ENCODE measurements around the gene ARHGEF18.
"Not testable (repeated sequence)": the region's sequence is repeated elsewhere in the genome, so short reads cannot be mapped to it uniquely, and the experiment has no call there.

The ARHGEF18 gene

DNA sequence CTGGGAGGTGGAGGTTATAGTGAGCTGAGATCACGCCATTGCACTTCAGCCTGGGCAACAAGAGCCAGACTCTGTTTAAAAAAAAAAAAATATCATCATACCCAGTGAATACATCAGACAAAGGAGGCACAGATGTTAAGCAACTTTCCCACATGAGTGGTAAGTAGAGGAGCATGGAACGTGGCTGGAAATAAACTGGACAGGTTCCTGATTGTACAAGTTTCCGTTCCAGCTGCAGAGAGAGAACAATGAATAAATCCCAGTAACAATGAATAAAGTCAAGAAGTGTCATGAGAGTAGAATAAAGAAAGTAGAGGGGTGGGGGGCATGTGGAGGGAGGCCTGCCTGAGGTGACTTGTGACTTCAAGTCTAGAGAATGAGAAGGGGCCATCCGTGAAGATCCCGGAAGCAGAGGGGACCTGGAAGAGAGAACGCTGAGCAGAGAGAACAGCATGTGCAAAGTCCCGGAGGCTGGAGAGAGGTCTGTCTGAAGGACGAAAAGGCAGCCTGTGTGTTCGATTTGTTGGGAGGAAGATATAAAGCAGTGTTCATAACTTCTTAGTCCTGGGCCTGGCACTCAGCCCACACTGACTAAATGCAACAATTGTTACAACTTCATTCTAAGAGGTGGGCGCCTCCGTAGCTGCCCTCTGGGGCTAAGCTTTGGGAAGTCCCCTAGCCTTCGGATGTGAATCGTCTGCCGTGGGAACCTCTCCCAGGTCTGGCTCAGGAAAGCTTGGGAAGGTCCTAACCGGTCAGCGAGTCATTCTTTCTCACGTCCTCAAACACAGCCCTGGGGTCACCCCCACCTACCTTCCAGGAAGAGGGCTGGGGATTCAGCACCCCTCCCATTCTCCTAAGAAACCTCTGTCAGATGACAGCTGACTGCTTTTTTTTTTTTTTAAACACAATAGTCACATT is 15.3 kb upstream of the ARHGEF18 start:
- in situ Hi-C loops (cut with MboI; ENCODE audit: low sequenced_read_pairs) = no loop called here
- DNase-seq (ENCODE audit: low spot score in 2 of 2) = no peak
- no peak overlapping the region for H3K4me3 ChIP-seq

DNA sequence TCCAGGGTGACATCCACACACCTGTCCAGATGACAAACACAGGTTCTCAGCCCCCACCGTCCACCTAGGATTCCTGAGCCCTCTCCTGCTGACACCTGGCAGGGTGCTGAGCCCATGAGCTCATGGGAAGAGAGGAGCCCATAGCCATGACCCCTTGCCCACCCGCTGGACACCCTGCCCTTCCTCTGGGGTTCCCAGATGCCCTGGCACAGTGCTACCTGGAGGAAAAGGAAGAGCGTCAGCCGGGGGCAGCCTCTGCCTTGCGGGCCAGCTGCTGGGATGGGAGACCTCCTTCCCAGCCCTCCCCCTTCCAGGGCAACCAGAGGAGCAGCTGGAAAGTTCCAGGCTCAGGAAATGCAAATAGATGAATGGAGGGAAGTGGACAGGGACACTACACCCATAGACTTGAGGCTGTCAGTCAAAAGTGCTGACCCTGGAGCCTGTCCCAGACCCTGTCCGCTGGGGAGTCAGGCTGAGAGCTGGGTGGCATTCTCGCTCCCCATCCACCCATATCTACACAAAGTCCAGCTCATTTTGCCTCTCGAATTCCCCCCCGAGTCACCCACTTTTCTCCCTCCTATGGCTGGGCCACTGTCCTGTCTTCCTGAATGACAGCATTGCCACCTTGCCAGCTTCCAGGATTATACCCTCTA is 12.3 kb upstream of the ARHGEF18 start:
- H3K4me3 ChIP-seq = no peak overlapping the region
- in situ Hi-C loops (cut with MboI; ENCODE audit: low sequenced_read_pairs) = no loop called here
- no peak for DNase-seq (ENCODE audit: low spot score in 2 of 2)
- H3K9me3 ChIP-seq = no peaks in the 10 kb centered on the region
- peaks cover 7% of the 10 kb centered on the region; the same call in 1 of the 2 replicates for H3K27me3 ChIP-seq (ENCODE audit: low read depth)
- no peaks in the 10 kb centered on the region for H3K36me3 ChIP-seq (replicated peaks)
- H3K4me1 ChIP-seq = no peaks in the 10 kb centered on the region

More for the DNA sequence above, 15.3 kb upstream of the ARHGEF18 start:
- peaks cover 7% of the 10 kb centered on the region; the same call in 1 of the 2 replicates for H3K27me3 ChIP-seq (ENCODE audit: low read depth)
- H3K4me1 ChIP-seq = no peaks in the 10 kb centered on the region
- H3K9me3 ChIP-seq = no peaks in the 10 kb centered on the region
- H3K36me3 ChIP-seq (replicated peaks) = no peaks in the 10 kb centered on the region

DNA sequence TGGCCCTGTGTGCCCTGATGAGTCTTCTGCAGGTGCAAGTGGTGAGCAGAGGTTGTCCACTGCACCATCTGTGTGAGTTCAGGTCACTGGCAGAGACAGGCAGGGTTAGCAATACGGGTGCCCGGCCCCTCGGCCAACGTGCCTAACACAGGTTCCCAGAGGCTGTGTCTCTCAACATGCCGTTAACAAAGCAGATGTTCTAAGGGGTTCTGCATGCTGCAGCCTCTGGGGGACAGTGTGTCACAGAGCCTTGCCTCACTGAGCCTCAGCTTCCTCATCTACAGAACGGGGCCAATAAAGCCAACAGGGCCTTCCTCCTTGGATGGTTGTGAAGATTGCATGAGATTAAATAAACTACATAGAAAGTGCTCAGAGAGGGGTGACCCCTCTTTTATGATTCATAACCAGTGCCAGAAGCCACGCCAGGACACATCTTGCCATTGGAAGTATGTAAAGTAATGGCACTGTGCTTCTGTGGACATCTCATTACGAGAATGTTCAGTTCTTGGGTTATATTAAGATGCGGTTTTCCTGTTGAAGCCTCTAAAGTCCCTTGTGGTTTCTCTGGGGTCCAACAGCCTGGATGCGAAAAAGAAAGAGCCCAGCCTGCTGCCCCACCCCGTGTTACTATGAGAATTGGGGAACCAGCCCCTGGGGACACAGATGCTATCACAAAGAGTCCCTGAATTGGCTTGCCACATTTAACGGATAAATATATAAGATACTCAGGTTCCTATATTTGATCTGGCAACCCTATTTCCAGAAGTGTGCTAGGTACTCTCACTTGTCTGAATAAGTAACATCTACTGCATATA is 11.2 kb upstream of the ARHGEF18 start:
- Histone ChIP-seq H3K36me3 (replicated peaks) (no peaks in the 10 kb centered on the region), H3K4me3 (no peak overlapping the region), H3K27me3 (ENCODE audit: low read depth) (peaks cover 7% of the 10 kb centered on the region; the same call in 1 of the 2 replicates), H3K4me1 (no peaks in the 10 kb centered on the region), H3K9me3 (no peaks in the 10 kb centered on the region)
- no peak for DNase-seq (ENCODE audit: low spot score in 2 of 2)
- in situ Hi-C loops (cut with MboI; ENCODE audit: low sequenced_read_pairs) = no loop called here

DNA sequence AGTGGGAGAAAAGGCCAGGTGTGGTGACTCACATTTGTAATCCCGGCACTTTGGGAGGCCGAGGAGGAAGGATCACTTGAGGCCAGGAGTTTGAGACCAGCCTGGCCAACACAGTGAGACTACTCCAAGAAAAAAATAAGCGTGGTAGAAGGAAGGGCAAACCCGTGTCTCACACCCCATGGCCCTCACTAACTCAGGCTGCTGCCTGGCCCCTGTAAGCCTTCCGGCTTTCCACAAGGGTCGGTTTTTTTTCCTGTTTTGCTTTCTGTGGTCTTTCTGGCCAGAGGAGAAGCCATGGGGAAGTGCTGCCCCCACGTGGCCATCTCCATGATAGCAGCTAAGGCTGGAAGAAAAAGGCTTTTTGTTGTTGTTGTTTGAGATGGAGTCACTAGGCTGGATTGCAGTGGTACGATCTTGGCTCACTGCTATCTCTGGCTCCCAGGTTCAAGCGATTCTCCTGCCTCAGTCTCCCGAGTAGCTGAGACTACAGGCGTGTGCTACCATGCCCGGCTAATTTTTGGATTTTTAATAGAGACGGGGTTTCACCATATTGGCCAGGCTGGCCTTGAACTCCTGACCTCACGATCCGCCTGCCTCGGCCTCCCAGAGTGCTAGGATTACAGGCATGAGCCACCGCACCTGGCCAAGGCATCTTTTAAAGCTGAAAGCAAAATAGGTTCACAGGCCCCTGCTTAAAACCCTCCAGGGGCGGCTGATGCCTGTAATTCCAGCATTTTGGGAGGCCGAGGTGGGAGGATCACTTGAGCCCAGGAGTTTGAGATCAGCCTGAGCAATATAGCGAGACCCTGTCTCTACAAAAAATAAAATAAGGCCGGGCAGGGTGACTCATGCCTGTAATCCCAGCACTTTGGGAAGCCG is 7.5 kb upstream of the ARHGEF18 start:
- Histone ChIP-seq H3K4me1 (no peaks in the 10 kb centered on the region), H3K4me3 (no peak overlapping the region; the same call in 1 of the 2 replicates), H3K9me3 (no peaks in the 10 kb centered on the region), H3K27me3 (ENCODE audit: low read depth) (peaks cover 7% of the 10 kb centered on the region; the same call in 1 of the 2 replicates), H3K36me3 (replicated peaks) (no peaks in the 10 kb centered on the region)
- peak; percentile 78 to 92 for DNase-seq (ENCODE audit: low spot score in 2 of 2)
- in situ Hi-C loops (cut with MboI; ENCODE audit: low sequenced_read_pairs) = loop anchor here (5.0 kb wide), 1 partner anchor 239 kb away; no protein-coding TSS in a partner anchor

DNA sequence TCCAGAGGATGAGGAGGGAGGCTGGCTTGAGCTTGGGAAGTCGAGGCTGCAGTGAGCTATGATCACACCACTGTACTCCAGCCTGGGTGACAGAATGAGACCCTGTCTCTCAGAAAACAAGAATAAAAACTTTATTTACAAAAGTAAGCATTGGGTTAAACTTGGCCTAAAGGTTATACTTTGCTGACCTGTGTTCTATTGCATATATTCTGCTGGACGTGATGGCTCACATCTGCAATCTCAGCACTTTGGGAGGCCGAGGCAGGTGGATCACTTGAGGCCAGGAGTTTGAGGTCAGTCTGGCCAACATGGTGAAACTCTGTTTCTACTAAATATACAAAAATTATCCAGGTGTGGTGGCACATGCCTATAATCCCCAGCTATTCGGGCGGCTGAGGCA is 6.6 kb upstream of the ARHGEF18 start:
- Histone ChIP-seq H3K9me3 (no peaks in the 10 kb centered on the region), H3K4me3 (no peak overlapping the region), H3K4me1 (no peaks in the 10 kb centered on the region), H3K36me3 (replicated peaks) (no peaks in the 10 kb centered on the region), H3K27me3 (ENCODE audit: low read depth) (peaks cover 7% of the 10 kb centered on the region; the same call in 1 of the 2 replicates)
- DNase-seq (ENCODE audit: low spot score in 2 of 2) = no peak
- in situ Hi-C loops (cut with MboI; ENCODE audit: low sequenced_read_pairs) = loop anchor here (5.0 kb wide), 1 partner anchor 240 kb away; no protein-coding TSS in a partner anchor

DNA sequence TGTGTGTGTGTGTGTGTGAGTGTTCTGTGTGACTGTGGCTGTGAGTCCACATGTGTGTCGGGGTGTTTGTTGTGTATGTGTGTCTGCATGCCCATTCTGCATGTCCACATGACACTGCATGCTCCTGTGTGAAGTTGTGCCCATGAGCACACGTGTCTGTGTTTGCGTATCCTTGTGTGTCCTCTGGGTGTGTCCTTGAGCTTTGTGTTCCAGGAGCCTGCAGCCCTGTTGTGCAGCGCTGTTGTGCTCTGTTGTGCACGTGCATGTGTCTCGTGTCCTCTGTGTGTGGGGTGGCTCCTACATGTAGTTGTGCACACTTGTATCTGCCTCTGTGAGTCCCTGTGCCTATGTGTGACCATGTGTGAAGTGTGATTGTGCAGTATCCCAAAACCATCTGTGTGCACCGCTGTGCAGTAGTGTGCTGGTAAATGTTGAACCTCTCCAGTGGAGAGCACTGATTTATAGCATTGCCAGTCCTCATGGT is 2.2 kb upstream of the ARHGEF18 start:
- Histone ChIP-seq H3K4me3 (no peak overlapping the region), H3K4me1 (no peaks in the 10 kb centered on the region)
- in situ Hi-C loops (cut with MboI; ENCODE audit: low sequenced_read_pairs) = no loop called here

DNA sequence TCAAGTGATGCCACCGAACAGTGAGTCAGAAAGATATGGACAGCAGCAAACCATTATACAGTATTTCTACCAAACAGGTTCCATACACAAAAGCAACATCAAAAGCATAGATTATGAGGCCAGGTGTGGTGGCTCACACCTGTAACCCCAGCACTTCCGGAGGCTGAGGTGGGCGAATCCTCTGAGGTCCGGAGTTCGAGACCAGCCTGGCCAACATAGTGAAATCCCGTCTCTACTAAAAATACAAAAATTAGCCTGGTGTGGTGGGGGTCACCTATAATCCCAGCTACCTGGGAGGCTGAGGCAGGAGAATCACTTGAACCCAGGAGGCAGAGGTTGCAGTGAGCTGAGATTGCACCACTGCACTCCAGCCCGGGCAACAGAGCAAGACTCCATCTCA is 1.7 kb upstream of the ARHGEF18 start:
- H3K4me1 ChIP-seq; DNase-seq (ENCODE audit: low spot score in 2 of 2); H3K27me3 ChIP-seq (ENCODE audit: low read depth); H3K9me3 ChIP-seq; H3K36me3 ChIP-seq (replicated peaks); in situ Hi-C loops (cut with MboI; ENCODE audit: low sequenced_read_pairs); H3K4me3 ChIP-seq: not testable (repeated sequence)

More for the DNA sequence above, 2.2 kb upstream of the ARHGEF18 start:
- H3K27me3 ChIP-seq (ENCODE audit: low read depth) = peaks cover 5% of the 10 kb centered on the region; the same call in 1 of the 2 replicates
- H3K9me3 ChIP-seq = no peaks in the 10 kb centered on the region
- DNase-seq (ENCODE audit: low spot score in 2 of 2) = no peak
- no peaks in the 10 kb centered on the region for H3K36me3 ChIP-seq (replicated peaks)

DNA sequence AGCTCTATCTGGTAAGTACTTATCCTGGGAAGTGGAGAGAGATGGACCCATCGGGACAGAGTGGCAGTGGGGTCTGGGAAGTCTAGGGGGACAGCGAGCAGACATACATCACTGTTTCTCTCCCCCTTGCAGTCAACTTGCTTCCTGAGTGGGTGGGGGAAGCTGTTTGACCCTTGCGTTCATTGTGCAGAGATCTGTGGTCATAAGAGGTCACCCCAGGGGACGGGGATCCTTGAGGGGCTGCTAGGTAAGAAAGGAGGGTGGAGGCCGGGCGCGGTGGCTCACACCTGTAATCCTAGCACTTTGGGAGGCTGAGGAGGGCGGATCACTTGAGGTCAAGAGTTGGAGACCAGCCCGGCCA is 474 bp downstream of the ARHGEF18 start:
- Histone ChIP-seq H3K4me1 (no peaks in the 10 kb centered on the region), H3K4me3 (no peak overlapping the region), H3K27me3 (ENCODE audit: low read depth) (peaks cover 5% of the 10 kb centered on the region; the same call in 1 of the 2 replicates), H3K36me3 (replicated peaks) (no peaks in the 10 kb centered on the region), H3K9me3 (no peaks in the 10 kb centered on the region)
- no peak for DNase-seq (ENCODE audit: low spot score in 2 of 2)
- in situ Hi-C loops (cut with MboI; ENCODE audit: low sequenced_read_pairs) = no loop called here

DNA sequence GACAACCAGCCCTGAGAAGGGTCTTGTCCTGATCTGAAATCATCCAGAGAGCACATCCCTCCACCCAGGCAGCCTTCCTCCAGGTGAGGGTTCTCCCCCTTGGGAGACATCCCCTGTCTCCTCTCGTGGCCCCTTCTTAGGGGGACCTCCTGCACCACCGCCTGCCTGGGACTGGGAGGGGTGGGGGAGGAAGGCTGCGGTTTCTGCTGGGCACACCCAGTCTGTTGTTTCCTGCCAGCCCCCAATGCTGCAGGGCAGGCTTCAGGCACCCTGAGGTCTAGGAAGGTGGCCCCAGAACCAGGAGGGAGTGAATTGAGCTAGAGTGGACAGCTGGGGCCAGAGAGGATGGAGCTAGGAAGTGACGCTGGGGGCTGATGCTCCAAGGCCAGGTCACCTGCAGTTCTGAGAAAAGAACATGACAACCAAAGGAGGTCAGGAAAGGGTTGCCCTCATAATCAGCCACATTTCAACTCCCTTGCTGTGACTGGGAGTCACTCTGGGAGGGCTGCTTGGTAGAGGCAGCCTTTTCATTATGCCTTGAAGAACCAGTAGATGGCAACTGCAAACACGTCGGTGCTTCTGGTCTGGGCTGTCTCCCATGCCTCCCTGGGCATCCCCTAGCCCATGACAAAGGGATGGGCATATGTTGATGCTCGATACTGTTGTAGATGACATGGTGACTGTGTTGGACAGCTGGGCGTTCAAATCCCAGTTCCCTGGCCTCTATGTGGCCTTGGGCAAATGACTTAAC is 1.4 kb downstream of the ARHGEF18 start:
- Histone ChIP-seq H3K27me3 (ENCODE audit: low read depth) (peaks cover 5% of the 10 kb centered on the region; the same call in 1 of the 2 replicates), H3K4me1 (no peaks in the 10 kb centered on the region), H3K9me3 (no peaks in the 10 kb centered on the region), H3K36me3 (replicated peaks) (no peaks in the 10 kb centered on the region), H3K4me3 (no peak overlapping the region)
- no peak for DNase-seq (ENCODE audit: low spot score in 2 of 2)
- in situ Hi-C loops (cut with MboI; ENCODE audit: low sequenced_read_pairs) = loop anchor here (10.0 kb wide), 1 partner anchor 455 kb away; no protein-coding TSS in a partner anchor

DNA sequence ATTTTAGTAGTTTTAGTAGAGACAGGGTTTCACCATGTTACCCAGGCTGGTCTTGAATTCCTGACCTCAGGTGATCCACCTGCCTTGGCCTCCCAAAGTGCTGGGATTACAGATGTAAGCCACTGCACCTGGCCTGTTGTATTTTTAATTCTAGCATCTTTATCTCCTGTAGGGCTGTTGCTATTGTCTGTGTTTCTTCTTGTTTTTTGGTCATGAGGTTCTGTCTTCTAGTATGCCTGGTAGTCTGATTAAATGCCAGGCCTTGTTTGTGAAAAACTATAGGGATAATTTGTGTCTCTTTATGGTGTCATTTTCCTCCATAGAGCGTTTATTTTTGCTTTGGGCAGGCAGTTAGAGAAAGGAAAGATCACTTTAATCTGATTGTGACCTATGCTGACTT is 3.1 kb downstream of the ARHGEF18 start:
- Histone ChIP-seq H3K9me3 (no peaks in the 10 kb centered on the region), H3K4me3 (no peak overlapping the region), H3K27me3 (ENCODE audit: low read depth) (peaks cover 5% of the 10 kb centered on the region; the same call in 1 of the 2 replicates), H3K36me3 (replicated peaks) (no peaks in the 10 kb centered on the region), H3K4me1 (no peaks in the 10 kb centered on the region)
- in situ Hi-C loops (cut with MboI; ENCODE audit: low sequenced_read_pairs) = loop anchor here (10.0 kb wide), 1 partner anchor 453 kb away; no protein-coding TSS in a partner anchor
- no peak for DNase-seq (ENCODE audit: low spot score in 2 of 2)

DNA sequence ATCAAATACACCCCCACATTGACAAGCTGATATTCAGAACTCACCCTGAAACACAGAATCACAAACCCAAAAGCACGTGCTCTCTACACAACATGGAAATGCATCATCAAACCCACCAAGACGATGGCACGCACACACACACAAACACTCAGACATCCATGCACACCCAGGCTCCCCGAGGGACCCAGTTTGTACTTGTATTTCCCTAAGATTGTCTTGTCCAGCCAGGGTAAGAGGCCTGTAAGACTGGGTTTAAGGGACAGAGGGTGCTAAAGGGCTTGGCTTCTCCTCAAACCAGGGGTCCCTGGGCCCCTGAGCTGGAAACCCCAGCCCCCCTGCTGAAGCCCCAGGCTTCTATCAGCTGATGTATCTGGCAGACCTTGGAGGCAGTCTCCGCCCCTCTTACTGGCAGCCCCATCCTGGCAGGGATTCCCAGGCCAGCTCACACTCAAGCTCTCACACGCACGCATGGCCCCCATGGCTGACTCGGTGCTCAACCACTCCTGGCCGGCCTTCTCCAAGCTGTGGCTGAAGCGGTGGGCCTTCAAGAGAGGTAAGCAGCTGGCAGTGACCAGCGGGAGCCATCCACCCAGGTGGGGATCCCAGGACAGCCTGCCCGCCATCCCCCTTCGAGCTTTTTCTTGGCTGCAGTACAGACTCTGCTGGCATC is 6.5 kb downstream of the ARHGEF18 start:
- Histone ChIP-seq H3K36me3 (replicated peaks) (no peaks in the 10 kb centered on the region), H3K4me1 (no peaks in the 10 kb centered on the region), H3K9me3 (no peaks in the 10 kb centered on the region), H3K27me3 (ENCODE audit: low read depth) (no peaks in the 10 kb centered on the region), H3K4me3 (no peak overlapping the region)
- in situ Hi-C loops (cut with MboI; ENCODE audit: low sequenced_read_pairs) = loop anchor here (10.0 kb wide), 1 partner anchor 450 kb away; no protein-coding TSS in a partner anchor
- no peak for DNase-seq (ENCODE audit: low spot score in 2 of 2)

Data from HAP-1 (cell line).